ENCODE results near the gene RIMBP2.

DNA sequence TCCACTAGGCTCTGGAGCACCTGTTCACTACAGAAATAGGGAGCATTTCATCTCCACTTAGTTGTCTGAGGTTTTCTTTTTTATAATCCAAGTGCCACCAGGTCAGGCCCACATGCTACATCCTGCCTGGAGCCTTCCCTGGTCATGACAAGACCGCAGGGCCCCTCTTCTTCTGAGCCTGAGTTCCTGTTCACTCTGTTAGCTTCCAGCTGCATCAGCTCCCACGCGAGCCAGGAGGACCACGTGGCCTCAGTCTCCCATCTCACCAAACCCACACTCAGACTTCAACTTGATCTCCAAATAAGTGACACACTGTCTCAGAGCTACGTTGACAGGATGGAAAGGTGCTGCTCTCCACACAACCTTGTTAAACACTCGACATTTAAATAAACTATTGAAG, 21.0 kb downstream of the RIMBP2 start:
- TF ChIP-seq, protein P1, sequence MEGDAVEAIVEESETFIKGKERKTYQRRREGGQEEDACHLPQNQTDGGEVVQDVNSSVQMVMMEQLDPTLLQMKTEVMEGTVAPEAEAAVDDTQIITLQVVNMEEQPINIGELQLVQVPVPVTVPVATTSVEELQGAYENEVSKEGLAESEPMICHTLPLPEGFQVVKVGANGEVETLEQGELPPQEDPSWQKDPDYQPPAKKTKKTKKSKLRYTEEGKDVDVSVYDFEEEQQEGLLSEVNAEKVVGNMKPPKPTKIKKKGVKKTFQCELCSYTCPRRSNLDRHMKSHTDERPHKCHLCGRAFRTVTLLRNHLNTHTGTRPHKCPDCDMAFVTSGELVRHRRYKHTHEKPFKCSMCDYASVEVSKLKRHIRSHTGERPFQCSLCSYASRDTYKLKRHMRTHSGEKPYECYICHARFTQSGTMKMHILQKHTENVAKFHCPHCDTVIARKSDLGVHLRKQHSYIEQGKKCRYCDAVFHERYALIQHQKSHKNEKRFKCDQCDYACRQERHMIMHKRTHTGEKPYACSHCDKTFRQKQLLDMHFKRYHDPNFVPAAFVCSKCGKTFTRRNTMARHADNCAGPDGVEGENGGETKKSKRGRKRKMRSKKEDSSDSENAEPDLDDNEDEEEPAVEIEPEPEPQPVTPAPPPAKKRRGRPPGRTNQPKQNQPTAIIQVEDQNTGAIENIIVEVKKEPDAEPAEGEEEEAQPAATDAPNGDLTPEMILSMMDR (IDR thresholded peaks at IDR 0.05) = no peak
- no peak for TF ChIP-seq ZFX (IDR thresholded peaks at IDR 0.05; ENCODE audit: borderline replicate concordance)
